HG03103 (cell line): ENCODE data around the gene EEF1A2.

Experiments used
- ATAC-seq: cut with Tn5 transposase; IDR thresholded peaks from one replicate; pipeline ENCODE4 v1.9.1; 2021; ENCODE audit warnings: low read depth; ENCODE audit not compliant: unreplicated experiment

EEF1A2 gene

DNA sequence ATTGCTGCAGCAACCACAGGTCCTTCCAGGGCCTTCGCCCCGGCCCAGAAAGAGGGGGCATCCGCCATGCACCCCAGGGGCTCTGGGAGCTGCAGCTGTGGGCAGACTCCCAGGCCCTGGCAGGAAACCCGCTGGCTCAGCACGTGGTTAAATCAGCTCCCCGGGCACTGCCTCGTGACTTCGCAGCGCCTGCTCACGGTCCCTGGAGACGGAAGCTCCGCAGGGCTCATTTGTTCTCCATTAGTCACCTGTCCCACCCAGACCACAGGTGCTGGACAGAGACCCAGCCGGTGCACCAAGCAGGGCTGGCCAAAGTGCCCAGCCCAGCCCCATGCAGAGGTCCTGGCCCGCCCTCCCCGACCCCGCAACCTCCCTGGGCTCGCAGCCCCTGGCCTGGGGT lies 41.1 kb downstream of the EEF1A2 start:
- no peak for ATAC-seq

DNA sequence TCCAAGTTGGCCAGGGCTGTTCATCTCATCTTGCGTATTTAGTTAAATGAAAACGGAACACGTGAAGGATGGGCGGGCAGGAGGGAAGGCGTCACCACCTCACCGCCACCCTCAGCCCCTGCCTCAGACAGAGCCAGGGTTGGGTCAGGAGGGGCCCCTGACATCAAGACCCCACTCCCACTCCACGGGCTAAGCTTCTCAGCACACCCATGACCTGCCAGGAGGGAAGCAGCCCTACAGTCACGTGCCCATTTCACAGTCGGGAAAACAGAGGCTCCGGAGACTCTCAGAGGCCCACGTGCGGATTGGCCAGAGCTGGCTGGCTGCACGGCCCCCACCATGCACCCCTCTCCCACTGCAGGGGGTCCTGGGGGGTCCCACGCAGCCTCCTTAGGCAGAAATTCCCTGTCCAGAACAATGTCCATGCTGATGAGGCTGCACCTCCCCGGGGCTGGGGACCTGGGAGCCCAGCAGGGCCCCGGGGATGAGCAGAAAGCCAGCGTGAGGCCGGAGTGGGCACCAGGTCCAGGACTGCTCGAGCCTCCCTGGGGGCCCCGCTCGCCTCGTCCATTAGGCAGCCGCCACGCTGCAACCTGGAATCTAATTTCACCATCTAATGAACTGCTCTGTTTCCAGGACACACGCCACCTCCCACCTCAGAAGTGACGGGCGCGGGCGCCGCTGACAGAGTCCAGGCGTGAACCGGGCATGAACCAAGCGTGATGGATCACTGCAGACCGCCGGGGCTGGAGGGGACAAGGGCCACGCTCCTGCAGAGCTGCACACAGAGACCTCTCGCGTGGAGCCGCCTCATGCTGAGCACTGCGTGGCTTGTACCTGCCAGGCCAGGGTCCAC lies 42.2 kb downstream of the EEF1A2 start:
- no peak for ATAC-seq

DNA sequence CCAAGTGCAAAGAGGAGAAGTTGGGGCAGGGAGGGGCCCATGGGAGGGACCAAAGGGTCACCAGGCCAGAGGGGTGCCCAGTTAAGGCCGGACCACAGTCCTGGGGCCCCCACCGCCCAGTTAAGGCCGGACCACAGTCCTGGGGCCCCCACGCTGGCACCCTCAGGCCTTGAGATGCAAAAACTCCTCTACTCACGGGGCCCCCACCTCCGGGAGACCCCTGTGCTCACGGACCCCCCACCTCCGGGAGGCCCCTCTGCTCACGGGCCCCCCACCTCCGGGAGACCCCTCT lies 43.4 kb downstream of the EEF1A2 start:
- no peak for ATAC-seq

DNA sequence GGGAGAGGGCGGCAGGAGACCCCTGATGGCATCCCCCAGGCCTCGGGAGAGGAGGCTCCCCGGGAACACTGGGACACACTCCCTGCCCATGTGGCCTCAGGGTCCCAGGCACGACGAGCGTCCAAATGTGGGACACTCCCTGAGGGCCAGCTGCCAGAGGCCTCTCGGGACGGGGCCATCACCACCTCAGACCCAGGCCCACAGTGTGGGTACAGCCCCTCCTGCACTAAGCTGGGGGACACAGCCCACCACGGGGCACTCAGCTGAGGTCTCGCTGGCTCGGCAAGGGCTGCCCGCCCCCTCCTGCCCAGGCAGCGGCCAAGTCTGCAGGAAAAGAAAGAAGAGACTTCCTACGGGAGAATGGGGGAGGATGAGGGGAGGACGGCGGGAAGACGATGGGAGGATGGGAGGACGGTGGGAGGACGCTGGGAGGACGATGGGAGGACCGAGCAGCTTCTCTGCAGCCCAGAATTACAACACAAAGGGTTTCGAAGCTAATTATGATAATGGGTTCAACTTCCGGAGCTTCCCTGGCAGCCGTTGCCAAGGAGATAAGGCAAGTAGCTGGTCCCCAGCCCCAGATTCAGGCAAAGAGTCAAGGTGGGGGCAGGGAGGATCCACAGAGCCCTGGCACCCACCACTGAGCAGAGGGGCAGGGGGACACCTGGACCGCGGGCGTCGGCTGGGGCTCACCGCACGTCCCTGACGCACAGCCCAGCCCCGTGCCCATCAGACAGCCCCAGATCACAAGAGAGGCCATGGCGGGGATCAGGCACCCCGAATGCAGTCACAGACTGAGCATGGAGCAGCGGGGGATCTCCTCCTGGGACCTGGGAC lies 43.9 kb downstream of the EEF1A2 start:
- no peak for ATAC-seq

DNA sequence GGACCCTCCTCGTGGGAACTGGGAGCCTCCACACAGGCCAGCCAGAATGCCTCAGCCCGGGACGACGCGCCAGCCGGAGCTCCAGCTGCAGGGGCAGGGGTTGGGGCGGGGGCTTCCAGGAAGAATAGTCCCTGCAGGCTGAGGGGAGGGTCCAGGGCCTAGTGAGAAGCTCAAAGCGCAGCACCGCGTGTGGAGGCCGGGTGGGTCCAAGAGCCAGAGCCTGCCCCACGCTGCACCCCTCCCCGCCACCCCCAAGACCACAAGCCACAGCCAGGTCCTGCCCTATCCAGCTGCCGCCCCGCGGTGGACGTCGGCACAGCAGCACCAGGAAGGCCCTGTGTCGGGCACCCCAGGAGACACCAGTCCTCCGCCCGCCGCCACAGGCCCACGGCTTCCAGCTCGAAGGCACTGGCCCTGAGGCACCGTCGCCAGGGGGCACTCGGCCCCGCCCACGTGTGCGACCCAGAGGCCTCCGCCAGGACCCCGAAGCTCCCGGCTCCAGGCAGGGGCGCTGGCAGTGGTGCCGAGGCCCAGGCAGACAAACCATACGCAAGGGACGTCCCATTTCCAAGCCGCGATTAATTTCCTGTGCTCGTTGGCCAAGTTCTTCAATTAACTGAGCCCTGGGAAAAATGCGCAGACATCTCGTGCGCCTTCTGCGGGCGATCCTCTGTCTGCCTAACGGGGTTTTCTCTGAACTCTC lies 45.9 kb downstream of the EEF1A2 start:
- no peak for ATAC-seq

DNA sequence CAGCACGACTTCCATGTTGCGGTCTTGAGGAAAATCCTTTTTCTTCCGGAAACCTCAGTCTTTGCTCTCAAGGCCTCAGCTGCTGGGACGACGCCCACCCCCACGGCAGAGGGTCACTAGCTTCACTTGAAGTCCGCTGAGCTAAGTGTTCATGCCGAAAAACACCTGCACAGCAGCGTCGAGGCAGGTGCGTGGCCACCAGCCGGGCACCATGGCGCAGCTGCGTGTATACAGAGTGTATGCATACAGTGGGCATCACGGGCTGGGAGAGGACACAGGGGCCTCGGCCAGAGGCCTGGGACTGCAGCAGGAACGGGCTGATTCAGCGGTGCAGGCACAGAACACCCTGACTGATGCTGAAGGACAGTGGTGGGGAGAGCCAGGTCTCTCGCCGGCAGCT lies 46.5 kb downstream of the EEF1A2 start:
- ATAC-seq = no peak

DNA sequence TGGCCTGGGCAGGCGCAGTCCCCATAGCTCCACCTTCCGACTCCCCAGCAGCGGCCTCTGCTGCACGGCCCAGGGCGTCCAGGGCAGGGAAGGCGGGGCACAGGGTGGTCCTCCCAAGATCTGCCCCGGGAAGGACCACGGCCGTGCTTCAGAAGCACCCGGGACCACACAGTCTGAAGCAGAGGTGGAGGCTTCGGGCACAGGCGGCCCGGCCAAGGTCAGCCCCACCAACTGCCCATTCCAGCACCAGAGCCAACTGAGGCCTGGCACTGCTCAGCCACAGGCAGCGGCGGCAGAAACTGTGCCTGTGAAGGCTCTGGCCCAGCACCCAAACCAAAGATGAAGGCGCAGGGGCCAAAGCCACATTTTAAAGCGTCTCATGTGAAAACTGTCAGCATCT lies 47.1 kb downstream of the EEF1A2 start:
- no peak for ATAC-seq

DNA sequence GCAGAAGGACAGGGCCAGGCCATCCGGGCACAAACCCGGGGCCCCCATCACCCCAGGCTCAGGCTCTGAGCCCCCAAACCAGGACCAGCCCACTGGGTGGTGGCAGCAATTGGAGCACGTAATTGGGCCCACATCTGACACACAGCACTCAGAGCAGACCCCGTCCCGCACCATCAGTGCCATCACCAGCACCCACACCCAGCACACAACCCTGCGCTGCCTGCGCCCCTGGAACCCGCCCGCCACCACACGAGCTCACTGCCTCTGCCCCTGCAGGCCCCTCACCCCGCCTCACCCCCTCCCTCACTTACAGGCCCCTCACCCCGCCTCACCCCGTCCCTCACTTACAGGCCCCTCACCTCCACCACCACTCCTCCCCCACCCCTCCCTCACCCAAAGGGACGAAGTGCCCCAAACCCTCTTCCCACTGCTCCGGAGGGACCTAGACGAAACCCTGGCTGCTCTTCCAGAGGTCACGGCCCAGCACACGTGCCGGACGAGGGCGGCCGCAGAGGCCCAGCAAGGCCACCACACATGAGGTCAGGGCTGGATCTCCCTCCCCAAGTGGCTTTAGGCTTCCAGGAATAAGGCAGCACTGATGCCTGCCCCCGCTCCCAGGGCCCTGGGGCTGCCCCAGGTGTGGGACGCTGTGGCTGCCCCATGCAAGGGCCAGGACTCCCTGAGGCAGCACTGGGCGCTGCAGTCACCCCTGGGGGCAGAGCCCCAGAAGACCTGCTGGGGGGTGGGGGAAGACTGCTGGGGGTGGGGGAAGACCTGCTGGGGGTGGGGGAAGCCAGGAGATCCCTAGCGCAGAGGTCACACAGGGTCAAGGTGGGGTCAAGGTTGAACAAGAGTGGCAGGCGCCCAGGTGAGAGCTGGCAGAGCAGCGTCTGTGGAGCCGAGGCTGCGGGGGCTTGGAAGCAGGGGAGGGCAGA lies 48.8 kb downstream of the EEF1A2 start:
- no peak for ATAC-seq

DNA sequence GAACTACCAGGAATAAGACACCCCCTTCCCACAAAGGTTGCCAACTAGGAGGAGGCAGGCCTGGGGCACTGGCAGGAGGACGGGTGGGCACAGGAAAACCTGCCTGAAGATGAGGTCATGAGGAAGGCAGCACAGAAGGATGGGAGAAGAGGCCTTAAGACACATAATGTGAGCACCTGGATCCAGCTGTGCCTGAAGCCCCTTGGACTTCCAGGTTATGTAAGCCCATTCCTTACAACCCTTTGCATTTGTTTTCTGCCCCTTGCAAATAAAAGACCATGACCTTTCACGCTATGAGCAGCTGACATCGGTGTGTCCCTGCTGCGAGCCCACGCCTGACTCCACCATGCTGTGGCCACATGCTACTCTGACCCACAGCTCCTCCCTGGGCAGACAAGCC lies 49.9 kb downstream of the EEF1A2 start:
- no peak for ATAC-seq

DNA sequence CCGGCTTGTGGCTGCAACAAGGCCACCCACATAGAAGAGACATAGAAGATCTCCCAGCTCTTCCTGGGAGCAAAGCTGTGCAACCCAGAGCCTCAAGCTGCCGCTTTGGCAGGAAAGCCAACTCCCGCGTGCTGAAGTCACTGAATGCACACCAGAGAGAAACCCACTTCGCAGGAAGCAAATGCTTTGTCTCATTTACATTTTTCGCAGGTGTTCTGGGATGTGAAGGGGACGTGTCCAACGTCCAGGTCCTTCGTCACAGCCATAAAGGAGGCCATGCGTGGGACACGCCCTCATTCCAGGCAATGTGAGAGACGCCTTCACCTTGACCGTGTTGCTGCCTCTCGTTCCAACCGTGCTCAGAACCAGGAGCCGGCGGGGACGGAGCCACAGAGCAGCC lies 50.9 kb downstream of the EEF1A2 start:
- ATAC-seq = no peak

DNA sequence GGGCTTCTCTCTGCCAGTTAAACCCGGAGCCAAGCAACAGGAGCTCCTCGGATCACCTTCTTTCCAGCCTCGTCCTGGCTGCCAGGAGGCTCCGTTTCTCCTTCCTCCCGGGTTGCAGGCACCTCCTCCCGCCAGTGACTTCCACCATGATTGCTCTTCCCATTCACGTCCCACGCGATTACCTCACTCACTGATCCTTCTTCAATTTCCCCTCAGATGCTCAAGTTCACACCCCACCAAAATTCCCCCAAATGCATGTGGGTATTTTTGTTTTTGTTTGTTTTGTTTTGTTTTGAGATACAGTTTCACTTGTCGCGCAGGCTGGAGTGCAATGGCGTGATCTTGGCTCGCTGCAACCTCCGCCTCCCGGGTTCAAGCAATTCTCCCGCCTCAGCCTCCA lies 51.6 kb downstream of the EEF1A2 start:
- ATAC-seq = no peak

DNA sequence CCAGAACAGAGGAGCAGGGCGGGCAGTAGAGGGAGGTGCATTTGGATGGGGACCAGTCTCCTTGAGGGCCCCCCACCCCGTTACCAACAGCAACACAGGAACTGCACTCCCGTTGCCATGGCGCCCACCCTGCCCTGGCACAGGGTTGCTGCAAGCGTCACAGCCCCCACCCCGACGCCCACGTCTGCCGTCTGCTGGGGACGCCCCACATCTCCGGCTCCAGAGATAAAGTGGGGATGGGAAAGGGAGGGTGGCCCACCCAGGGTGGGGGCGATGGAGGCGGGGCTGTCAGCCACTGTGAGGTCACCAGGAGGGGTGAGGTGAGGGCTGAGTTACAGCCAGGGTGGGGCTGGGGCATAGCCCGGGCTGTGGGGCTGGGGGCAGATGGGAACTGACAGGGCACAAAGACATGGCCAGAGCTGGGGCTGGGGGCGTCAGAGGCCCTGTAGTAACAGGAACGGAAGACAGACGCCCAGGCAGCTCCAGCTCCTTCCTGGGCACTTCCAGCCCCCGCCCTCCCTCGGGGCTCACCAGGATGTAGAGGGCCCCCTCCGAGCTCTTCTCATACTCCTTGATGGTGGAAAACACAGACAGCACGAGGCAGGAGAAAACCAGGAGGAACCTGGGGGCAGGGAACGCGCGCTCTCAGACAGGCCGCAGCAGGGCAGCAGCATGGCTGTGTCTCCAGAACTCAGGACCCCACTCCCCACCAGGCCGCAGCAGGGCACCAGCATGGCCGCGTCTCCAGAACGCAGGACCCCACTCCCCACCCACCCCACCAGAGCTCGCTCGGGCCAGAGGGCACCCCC lies 52.5 kb downstream of the EEF1A2 start:
- no peak for ATAC-seq

DNA sequence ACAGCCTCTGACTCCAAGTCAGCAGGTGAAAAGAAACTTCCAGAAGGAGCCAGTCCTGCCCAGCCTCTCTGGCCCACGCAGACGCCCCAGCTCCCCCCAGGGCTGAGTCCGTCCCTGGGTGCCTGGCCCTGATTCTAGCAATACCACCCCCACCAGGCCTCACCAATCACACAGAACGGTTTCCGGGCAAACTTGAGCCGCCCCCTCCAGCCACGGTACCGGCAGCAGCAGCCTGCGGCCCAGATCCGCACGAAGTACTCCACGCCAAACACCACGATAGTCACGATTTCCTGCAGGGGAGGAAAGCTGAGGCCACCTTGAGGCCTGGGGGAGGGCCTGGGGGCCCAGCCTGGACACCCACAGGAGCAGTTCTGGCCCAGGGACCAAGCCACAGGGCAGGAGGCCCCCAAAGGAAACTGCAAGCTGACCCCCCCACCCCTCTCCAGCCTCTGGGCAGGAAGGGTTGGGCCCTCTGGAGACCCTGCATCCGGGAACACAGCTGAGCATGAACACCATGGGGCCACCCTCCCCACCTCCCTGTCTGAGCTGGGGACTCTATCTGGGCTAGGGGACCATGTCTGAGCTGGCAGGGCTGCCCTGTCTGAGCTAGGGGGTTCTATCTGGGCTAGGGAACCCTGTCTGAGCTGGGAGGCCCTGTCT lies 53.7 kb downstream of the EEF1A2 start:
- ATAC-seq = no peak

DNA sequence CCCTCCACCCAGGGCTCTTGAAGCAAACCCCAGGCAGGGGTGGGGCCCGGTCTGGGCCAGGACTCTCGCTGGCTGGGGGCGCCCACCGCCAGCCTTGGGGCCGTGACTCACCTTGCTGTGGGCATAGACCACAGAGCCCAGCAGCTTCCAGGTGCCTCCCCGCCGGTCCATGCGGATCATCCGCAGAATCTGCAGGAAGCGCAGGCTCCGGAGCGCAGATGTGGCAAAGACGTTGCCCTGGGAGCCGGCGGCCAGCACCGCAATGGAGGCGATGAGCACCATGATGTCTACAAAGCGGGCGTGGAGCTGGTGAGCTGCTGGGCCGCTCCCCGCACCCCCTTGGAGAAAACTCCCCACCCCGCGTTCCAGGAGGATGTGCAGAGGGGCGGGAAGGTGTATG lies 54.3 kb downstream of the EEF1A2 start:
- no peak for ATAC-seq

DNA sequence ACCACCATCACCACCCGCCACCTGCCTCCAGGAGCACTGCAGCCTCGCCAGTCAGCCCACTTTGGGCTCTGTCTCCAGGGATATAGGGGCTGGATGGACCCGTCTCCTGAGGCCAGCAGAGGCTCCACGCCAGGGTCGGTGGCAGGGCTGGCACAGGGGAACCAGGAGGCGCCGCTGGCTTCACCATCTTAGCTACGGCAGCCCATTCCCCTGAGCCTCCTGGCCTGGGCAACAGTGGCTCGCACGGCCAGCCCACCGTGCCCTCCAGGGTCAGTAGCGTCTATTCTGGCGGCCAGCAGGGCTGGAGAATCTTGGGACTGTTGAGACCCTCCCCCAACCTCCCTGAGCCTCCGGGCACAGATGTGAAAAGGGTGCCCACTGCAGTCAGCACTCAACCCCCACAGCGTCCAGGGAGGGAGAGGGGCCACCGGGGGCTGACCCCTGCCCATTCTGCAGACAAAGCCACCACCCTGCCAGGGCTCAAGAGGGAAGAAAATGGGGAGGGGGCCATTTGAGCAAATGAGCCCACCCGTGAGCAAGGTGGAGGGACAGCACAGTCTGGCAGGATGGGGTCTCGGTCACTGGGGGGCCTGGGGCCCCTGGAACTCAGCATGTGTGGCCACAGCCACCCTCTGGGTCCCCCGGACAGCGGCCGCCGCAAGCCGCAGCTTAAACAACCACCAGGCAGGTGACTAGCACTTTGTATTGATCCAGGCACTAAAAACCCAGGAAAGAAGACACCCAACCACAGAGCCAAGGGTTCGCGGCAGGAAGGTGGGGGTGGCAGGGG lies 55.1 kb downstream of the EEF1A2 start:
- ATAC-seq = no peak

DNA sequence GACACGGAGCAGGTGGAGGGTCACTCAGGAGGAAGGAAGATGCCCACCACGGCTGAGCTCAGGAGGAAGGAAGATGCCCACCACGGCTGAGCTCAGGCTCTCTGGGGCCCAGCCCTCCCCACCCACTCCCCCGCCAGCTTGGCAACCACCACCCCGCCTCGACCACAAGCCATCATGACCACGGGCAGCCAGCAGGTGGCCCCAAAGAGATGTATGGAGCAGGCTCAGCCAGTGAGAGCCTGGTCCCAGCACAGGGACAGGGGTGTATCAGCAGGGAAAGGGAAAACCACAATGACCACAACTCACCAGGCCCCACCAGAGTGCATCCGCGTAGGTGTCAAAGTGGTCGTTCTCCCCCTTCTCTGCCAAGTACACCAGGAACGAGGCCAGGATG lies 56.8 kb downstream of the EEF1A2 start:
- no peak for ATAC-seq

DNA sequence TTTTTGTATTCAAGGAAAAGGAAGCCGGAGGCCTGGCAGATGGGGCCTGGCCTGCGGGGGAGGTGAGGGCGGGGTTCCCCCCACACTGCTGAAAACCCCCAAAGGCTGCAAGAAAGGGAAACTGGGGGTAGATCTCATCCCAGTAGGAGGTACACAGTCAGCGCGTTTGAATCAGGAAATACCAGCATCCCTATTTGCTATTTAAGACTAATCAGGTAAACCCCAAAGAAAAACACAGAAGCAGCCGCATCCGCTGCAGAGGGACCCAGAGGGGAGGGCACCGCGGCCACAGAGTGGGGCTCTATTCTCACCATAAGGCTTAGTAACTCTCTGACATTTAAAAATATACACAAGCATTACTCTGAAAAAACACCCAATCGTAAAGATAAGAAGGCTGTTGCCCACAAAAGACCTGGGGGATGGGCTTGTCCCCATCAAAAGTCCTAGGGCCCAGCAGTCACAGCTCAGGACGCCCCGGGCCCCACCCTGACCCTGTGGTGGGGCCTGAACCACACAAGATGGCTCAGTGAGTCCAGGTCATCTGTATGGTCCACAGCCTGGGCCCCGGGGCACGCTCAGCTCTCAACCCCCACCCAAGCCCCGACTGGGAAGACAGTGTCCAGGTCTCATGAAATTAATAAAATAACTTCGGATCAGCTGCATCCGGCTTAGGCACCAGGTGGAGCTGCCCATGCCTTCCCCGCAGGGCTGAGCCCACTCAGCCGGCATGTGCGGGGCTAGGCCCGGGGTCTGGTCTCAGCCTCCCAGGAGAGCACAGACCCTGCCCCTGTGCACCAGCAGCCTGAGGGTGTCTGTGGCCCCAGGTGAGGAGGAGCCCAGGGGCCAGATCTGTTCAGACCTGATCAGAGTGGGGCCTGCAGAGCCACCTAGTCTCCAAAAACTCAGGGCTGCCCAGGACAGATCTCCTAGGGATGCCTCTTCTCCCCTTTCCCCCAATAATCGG lies 57.5 kb downstream of the EEF1A2 start:
- no peak for ATAC-seq
